Neuronal stem cell (in vitro differentiated cells): ENCODE measurements around the gene RGR.

Source experiments
- DNase-seq: peaks from one replicate; pipeline ENCODE4 v3.0.0-alpha.2; 2013; ENCODE audit warnings: low spot score
- H2AFZ ChIP-seq: one replicate; pipeline ENCODE4 v1.6.1; 2013; ENCODE audit warnings: mild to moderate bottlenecking, low read length, inconsistent platforms
- H2AK5ac ChIP-seq: 2 replicates; pipeline ENCODE4 v1.6.1; 2013; ENCODE audit warnings: low read depth, mild to moderate bottlenecking, inconsistent platforms, low read length, moderate library complexity, mixed read lengths
- H2BK120ac ChIP-seq: 2 replicates; pipeline ENCODE4 v1.6.1; 2013; ENCODE audit warnings: low read depth, mild to moderate bottlenecking, inconsistent platforms, low read length, moderate library complexity, mixed read lengths
- H2BK12ac ChIP-seq: one replicate; pipeline ENCODE4 v1.6.1; 2013; ENCODE audit warnings: low read length, inconsistent platforms
- H2BK15ac ChIP-seq: 2 replicates; pipeline ENCODE4 v1.6.1; 2013; ENCODE audit warnings: mild to moderate bottlenecking, low read length, inconsistent platforms, mixed read lengths
- H2BK5ac ChIP-seq: one replicate; pipeline ENCODE4 v1.6.1; 2013; ENCODE audit warnings: inconsistent platforms, mild to moderate bottlenecking, low read length, moderate library complexity
- H3K14ac ChIP-seq: one replicate; pipeline ENCODE4 v1.6.1; 2013; ENCODE audit warnings: low read length, inconsistent platforms
- H3K18ac ChIP-seq: 2 replicates; pipeline ENCODE4 v1.6.1; 2013; ENCODE audit warnings: low read length, inconsistent platforms
- H3K23ac ChIP-seq: 2 replicates; pipeline ENCODE4 v1.6.1; 2013; ENCODE audit warnings: low read depth, mild to moderate bottlenecking, mixed read lengths, low read length, inconsistent platforms; ENCODE audit not compliant: poor library complexity
- H3K27ac ChIP-seq: replicated peaks from 3 replicates; pipeline ENCODE4 v1.5.1; 2013; ENCODE audit warnings: low read length, inconsistent platforms
- H3K27me3 ChIP-seq, 3 experiments: 2 replicates each; pipeline ENCODE4 v1.6.1; 2013; ENCODE audit warnings: low read length in 3 of 3, mild to moderate bottlenecking in 2 of 3, inconsistent platforms in 1 of 3, low read depth in 1 of 3, mixed read lengths in 1 of 3, moderate library complexity in 1 of 3; ENCODE audit not compliant: control insufficient read depth in 3 of 3, insufficient read depth in 3 of 3
- H3K36me3 ChIP-seq, 2 donors: replicated peaks in 1 of 2; 2 replicates each; pipeline ENCODE4 v1.6.1; 2013; ENCODE audit warnings: low read length in 2 of 2; ENCODE audit not compliant: control insufficient read depth in 2 of 2, insufficient read depth in 2 of 2
- H3K4ac ChIP-seq: 2 replicates; pipeline ENCODE4 v1.6.1; 2013; ENCODE audit warnings: inconsistent platforms, mild to moderate bottlenecking, low read length, moderate library complexity
- H3K4me1 ChIP-seq, 2 donors: 1 replicate in 1 of 2; 2 replicates in 1 of 2; pipeline ENCODE4 v1.6.1; 2013; ENCODE audit warnings: low read length in 2 of 2, low read depth in 1 of 2; ENCODE audit not compliant: control insufficient read depth in 2 of 2, insufficient read depth in 1 of 2
- H3K4me2 ChIP-seq: one replicate; pipeline ENCODE4 v1.6.1; 2013; ENCODE audit warnings: mild to moderate bottlenecking, low read length, inconsistent platforms; ENCODE audit not compliant: insufficient read depth, poor library complexity, severe bottlenecking
- H3K4me3 ChIP-seq, 2 donors: 2 replicates each; pipeline ENCODE4 v1.5.1; 2013; ENCODE audit warnings: low read length in 2 of 2, mild to moderate bottlenecking in 2 of 2, inconsistent platforms in 1 of 2, moderate library complexity in 1 of 2
- H3K79me1 ChIP-seq: one replicate; pipeline ENCODE4 v1.6.1; 2013; ENCODE audit warnings: low read depth, mild to moderate bottlenecking, inconsistent platforms, low read length, moderate library complexity
- H3K9ac ChIP-seq: one replicate; pipeline ENCODE4 v1.6.1; 2013; ENCODE audit warnings: mild to moderate bottlenecking, low read depth, low read length, inconsistent platforms; ENCODE audit not compliant: poor library complexity
- H3K9me3 ChIP-seq, 2 donors: replicated peaks in 1 of 2; 2 replicates each; pipeline versions ENCODE3 to v1.6.1; 2013; ENCODE audit warnings: low read length in 2 of 2, mild to moderate bottlenecking in 2 of 2, inconsistent platforms in 1 of 2, low read depth in 1 of 2, mixed read lengths in 1 of 2, moderate library complexity in 1 of 2; ENCODE audit not compliant: control insufficient read depth in 2 of 2, insufficient read depth in 1 of 2
- H4K8ac ChIP-seq: one replicate; pipeline ENCODE4 v1.6.1; 2013; ENCODE audit warnings: low read depth, mild to moderate bottlenecking, inconsistent platforms, low read length, moderate library complexity
- H4K91ac ChIP-seq: one replicate; pipeline ENCODE4 v1.6.1; 2013; ENCODE audit warnings: low read length, low read depth, mild to moderate bottlenecking, inconsistent platforms; ENCODE audit not compliant: poor library complexity
- WGBS, 2 donors: extraction: QIAGEN DNeasy Blood & Tissue Kit; methylation state at CpG; one replicate each; pipeline ENCODE4 v1.1.7; 2013; ENCODE audit warnings: missing lambda C conversion rate in 2 of 2, mixed read lengths in 1 of 2; ENCODE audit not compliant: insufficient read length in 2 of 2, insufficient replicate concordance in 1 of 2; ENCODE audit errors: extremely low coverage in 2 of 2; 5-methylcytosine and 5-hydroxymethylcytosine counted together

The RGR gene

DNA sequence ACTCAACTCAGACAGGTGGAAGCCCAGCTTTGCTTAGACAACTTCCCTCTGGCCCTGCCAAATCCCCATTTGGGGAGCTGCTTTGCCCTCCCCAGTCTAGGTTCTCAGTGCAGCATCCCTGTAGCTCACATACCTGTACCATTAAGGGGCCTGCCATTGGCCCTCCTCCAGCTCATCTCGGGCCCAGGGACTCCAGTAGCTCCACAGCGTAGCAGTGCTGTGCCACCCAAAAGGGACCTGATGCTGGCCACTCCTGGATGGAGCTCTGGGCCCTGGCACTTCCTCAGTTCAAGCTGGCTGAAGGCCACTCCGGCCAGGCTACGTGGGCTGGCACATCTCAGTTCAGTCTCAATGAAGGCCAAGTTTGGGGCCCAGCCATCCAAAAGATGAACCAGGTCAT, 10.9 kb upstream of the RGR start:
- DNase-seq: no peak
- H2AK5ac ChIP-seq: no peak overlapping the region
- H3K4me1 ChIP-seq: peaks cover 0 to 3% of the 10 kb centered on the region in 2 donors
- no peaks in the 10 kb centered on the region for H3K9me3 ChIP-seq
- H4K8ac ChIP-seq: no peak overlapping the region
- no peak overlapping the region for H3K4me2 ChIP-seq
- H3K14ac ChIP-seq: no peak overlapping the region
- WGBS, 2 donors: no CpG with 5 or more reads among the region's 4 CpGs
- peaks cover 0 to 15% (median 5%) of the 10 kb centered on the region in 3 experiments for H3K27me3 ChIP-seq
- H3K18ac ChIP-seq: peak overlapping the region; percentile 37
- no peak overlapping the region for H2BK12ac ChIP-seq
- H3K23ac ChIP-seq: no peak overlapping the region
- no peak overlapping the region for H2AFZ ChIP-seq
- no peak overlapping the region for H3K4me3 ChIP-seq
- no peak overlapping the region for H3K27ac ChIP-seq
- H3K79me1 ChIP-seq: no peaks in the 10 kb centered on the region
- no peak overlapping the region for H4K91ac ChIP-seq
- H3K36me3 ChIP-seq: no peaks in the 10 kb centered on the region
- no peak overlapping the region for H3K4ac ChIP-seq
- no peak overlapping the region for H2BK5ac ChIP-seq
- H2BK15ac ChIP-seq: peak overlapping the region; percentile 20
- H3K9ac ChIP-seq: peak overlapping the region; percentile 3
- H2BK120ac ChIP-seq: no peak overlapping the region

- H4K8ac ChIP-seq: no peak overlapping the region
- H2BK120ac ChIP-seq: no peak overlapping the region
- H2BK15ac ChIP-seq: no peak overlapping the region
- H3K36me3 ChIP-seq: no peaks in the 10 kb centered on the region
- no peak overlapping the region for H2AK5ac ChIP-seq
- H3K18ac ChIP-seq: no peak overlapping the region
- H3K4me2 ChIP-seq: no peak overlapping the region
- no CpG with 5 or more reads among the region's 4 CpGs for WGBS, 2 donors
- H3K79me1 ChIP-seq: no peaks in the 10 kb centered on the region
- H3K4me1 ChIP-seq: peaks cover 0 to 3% of the 10 kb centered on the region in 2 donors
- H2BK5ac ChIP-seq: no peak overlapping the region
- peaks cover 0 to 15% (median 5%) of the 10 kb centered on the region in 3 experiments for H3K27me3 ChIP-seq
- H3K14ac ChIP-seq: no peak overlapping the region
- no peaks in the 10 kb centered on the region for H3K9me3 ChIP-seq
- H3K4me3 ChIP-seq: no peak overlapping the region
- no peak overlapping the region for H2BK12ac ChIP-seq
- H3K4ac ChIP-seq: no peak overlapping the region
- no peak overlapping the region for H3K9ac ChIP-seq
- no peak for DNase-seq
- H3K23ac ChIP-seq: no peak overlapping the region
- H3K27ac ChIP-seq: no peak overlapping the region
- no peak overlapping the region for H4K91ac ChIP-seq
- H2AFZ ChIP-seq: no peak overlapping the region
Measured at GRCh38 chr10:84234479-84234878, 10.4 kb upstream of the RGR start.

DNA sequence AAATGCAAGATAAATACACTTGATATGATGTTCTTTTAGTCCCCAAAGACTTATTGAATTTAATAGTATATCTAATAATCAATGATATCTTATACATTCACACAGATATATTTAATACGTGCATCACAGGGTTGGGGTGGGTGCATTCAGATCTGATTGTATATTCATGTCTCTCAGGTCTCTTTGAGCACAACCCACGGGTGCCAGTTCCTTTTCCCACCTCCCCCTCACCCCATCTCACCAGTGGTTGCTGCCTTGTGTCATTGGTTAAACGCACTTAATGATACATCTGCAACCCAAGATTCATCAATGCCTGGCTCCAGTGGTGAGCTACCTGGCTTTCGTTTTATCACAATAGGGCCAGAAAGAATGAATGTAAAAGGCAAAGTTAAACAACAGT, 9.8 kb upstream of the RGR start:
- no peaks in the 10 kb centered on the region for H3K36me3 ChIP-seq
- H2BK120ac ChIP-seq: no peak overlapping the region
- H3K4ac ChIP-seq: no peak overlapping the region
- no peaks in the 10 kb centered on the region for H3K79me1 ChIP-seq
- no peak for DNase-seq
- H4K91ac ChIP-seq: no peak overlapping the region
- H3K4me3 ChIP-seq: no peak overlapping the region
- no peak overlapping the region for H3K14ac ChIP-seq
- no peak overlapping the region for H2BK5ac ChIP-seq
- H3K27me3 ChIP-seq: peaks cover 0 to 18% (median 5%) of the 10 kb centered on the region in 3 experiments
- no peak overlapping the region for H4K8ac ChIP-seq
- no peak overlapping the region for H2AK5ac ChIP-seq
- H3K4me2 ChIP-seq: no peak overlapping the region
- H2AFZ ChIP-seq: no peak overlapping the region
- H3K18ac ChIP-seq: no peak overlapping the region
- no peak overlapping the region for H3K23ac ChIP-seq
- no peak overlapping the region for H3K27ac ChIP-seq
- no peak overlapping the region for H3K9ac ChIP-seq
- H2BK12ac ChIP-seq: no peak overlapping the region
- H3K4me1 ChIP-seq: peaks cover 0 to 3% of the 10 kb centered on the region in 2 donors
- H2BK15ac ChIP-seq: no peak overlapping the region
- no CpG with 5 or more reads among the region's 4 CpGs for WGBS, 2 donors
- no peaks in the 10 kb centered on the region for H3K9me3 ChIP-seq

DNA sequence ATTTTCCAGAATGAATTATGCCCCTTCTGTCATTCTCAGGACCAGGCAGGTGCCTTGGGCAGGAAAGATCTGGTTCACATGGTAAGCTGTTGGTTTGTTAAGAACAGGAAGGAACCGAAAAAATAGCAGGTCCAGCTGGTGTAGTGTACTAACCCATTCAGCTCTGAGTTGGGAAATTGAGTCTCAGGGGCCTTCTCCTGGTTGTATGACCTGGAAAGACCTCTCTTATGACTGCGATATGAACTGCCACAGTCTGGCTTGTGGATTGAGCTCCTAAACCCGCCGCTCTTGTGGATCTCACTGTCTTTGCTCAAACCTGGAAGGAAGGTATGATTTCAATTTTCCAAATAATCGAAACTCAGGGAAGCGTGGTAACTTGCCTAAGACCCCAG, 8.1 kb upstream of the RGR start:
- Histone ChIP-seq H2BK15ac (no peak overlapping the region), H2BK120ac (no peak overlapping the region), H3K27ac (no peak overlapping the region), H3K9ac (no peak overlapping the region), H3K23ac (no peak overlapping the region), H3K14ac (no peak overlapping the region), H2AFZ (no peak overlapping the region), H4K91ac (no peak overlapping the region), H3K4me2 (no peak overlapping the region), H3K18ac (no peak overlapping the region), H3K27me3 (peaks cover 0 to 23% (median 5%) of the 10 kb centered on the region in 3 experiments), H2BK12ac (peak overlapping the region; percentile 4), H3K9me3 (no peaks in the 10 kb centered on the region), H3K4me3 (no peak overlapping the region), H3K36me3 (no peaks in the 10 kb centered on the region), H4K8ac (no peak overlapping the region), H3K79me1 (no peaks in the 10 kb centered on the region), H2BK5ac (no peak overlapping the region), H3K4ac (no peak overlapping the region), H2AK5ac (no peak overlapping the region), H3K4me1 (peaks cover 0 to 9% of the 10 kb centered on the region in 2 donors)
- no CpG with 5 or more reads among the region's 6 CpGs for WGBS, 2 donors
- no peak for DNase-seq
